Adrenal gland (tissue), 12 donors: ENCODE data around the gene EIF2AK3. TPM values are rescaled to one million over a fixed set of nuclear protein-coding genes. Genes with fewer than 3 reads are reported as not detected.

ENCODE experiments used
- DNase-seq, 7 donors: peaks; one replicate each; pipeline ENCODE4 v3.0.0-alpha.2; 2019 to 2020
- H3K27ac ChIP-seq, 5 donors: fragments of 200-600 bp; sonication (generic) in 4 of 5; 1 replicate in 3 of 5; 2 replicates in 2 of 5; pipeline versions ENCODE4 v1.5.1 to v1.8.0; 2016 to 2020; ENCODE audit warnings: mild to moderate bottlenecking in 1 of 5
- H3K27me3 ChIP-seq: fragments of 200-600 bp; 2 replicates; pipeline ENCODE4 v1.8.0; 2021
- H3K36me3 ChIP-seq, 2 donors: fragments of 200-600 bp; replicated peaks in 1 of 2; 1 replicate in 1 of 2; 2 replicates in 1 of 2; pipeline versions ENCODE4 v1.5.1 to v1.8.0; 2018 to 2022
- H3K4me1 ChIP-seq, 2 donors: fragments of 200-600 bp; replicated peaks in 1 of 2; 1 replicate in 1 of 2; 2 replicates in 1 of 2; pipeline versions ENCODE4 v1.5.1 to v1.8.0; 2018 to 2021
- H3K4me3 ChIP-seq, 4 donors: fragments of 200-600 bp; sonication (generic) in 3 of 4; one replicate each; pipeline ENCODE4 v1.5.1; 2016 to 2018
- H3K9me3 ChIP-seq, 3 donors: fragments of 200-600 bp; sonication (generic) in 1 of 3; replicated peaks in 1 of 3; 1 replicate in 2 of 3; 2 replicates in 1 of 3; pipeline versions ENCODE4 v1.5.1 to v1.8.0; 2016 to 2021
- POLR2A ChIP-seq, 2 donors: fragments of 450-650 bp; IDR thresholded peaks; one replicate each; pipeline ENCODE4 v1.6.1; 2017; ENCODE audit warnings: antibody characterized with exemption in 2 of 2, mild to moderate bottlenecking in 2 of 2, moderate library complexity in 1 of 2
- WGBS, 4 donors: extraction: QIAGEN DNeasy Blood & Tissue Kit in 2 of 4; methylation state at CpG; one replicate each; pipeline versions ENCODE4 v1.1.5 to v1.1.7; 2013 to 2017; 5-methylcytosine and 5-hydroxymethylcytosine counted together
- intact Hi-C, 2 donors: fragments of 100-400 bp; cut with DNase I; formaldehyde crosslinking; loops; one replicate each; pipeline versions ENCODE4 v1.14.1 to v1.15.0; 2022 to 2023
- polyA plus RNA-seq, 3 donors: library from polyadenylated mRNA; stranded (reverse); fragments of 200-250 nt in 2 of 3; fragments of 350-450 nt in 1 of 3; fragmentation: Illumina TruSeq in 1 of 3; extraction: RNeasy Lipid Tissue Mini Kit (QIAGEN cat#74804) in 1 of 3; gene quantifications; one replicate each; pipeline ENCODE4 v1.2.3, GENCODE V29; 2013 to 2014
- total RNA-seq, 9 donors: library from RNA; depleted of rRNA in 4 of 9; stranded (reverse); fragments of >200 nt in 4 of 9; fragments of 120-200 nt in 1 of 9; fragmentation: NEBNext Ultra II Directional in 1 of 9; extraction: Animal tissue kit (Norgen Biotek cat#: 25700) in 1 of 9; gene quantifications; one replicate each; pipeline versions ENCODE4 v1.1.0 to v1.2.4, GENCODE V29; 2013 to 2023
- TF ChIP-seq, protein P1 (sequence below), 6 experiments: fragments of 450-650 bp in 4 of 6; fragments of 200-600 bp in 2 of 6; sonication (generic) in 1 of 6; IDR thresholded peaks; 1 replicate in 5 of 6; 2 replicates in 1 of 6; pipeline versions ENCODE4 v1.5.1 to v1.8.0; 2016 to 2021; ENCODE audit warnings: antibody characterized with exemption in 6 of 6, mild to moderate bottlenecking in 2 of 6, moderate library complexity in 1 of 6
- donor health status: healthy with polysubstance abuse.
- donor health status: Bipolar disorder and iron deficiency.
- donor health status: DM: yes; HTN: yes; CAD: no.
- donor health status: DM: no; HTN: no; CAD: no.
- donor health status: DM: no; HTN: no; CAD: no.
- donor health status: DM: yes; HTN: yes; CAD: no.

The EIF2AK3 gene
- total and polyA plus RNA-seq, 12 donors = 3.6 to 89.6 (median 21.3) TPM

DNA sequence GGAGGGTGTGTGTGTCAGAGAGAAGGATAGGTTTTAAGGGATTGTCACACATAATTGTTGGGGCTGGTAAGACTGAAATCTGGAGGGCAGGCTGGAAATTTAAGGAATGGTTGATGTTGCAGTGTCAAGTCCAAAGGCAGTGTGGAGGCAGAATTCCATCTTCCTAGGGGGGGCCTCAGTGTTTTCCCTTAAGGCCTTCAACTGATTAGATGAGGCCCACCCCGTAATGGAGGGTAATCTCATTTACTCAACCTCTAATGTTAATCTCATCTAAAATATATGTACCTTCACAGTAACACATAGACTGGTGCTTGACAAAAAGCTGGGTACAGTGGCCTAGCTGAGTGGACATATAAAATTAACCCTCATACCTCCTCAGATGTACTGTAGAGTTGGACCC lies 33.4 kb upstream of the EIF2AK3 start:
- H3K36me3 ChIP-seq = no peaks in the 10 kb centered on the region
- no peak overlapping the region for H3K27ac ChIP-seq
- no peaks in the 10 kb centered on the region for H3K9me3 ChIP-seq
- intact Hi-C loops = no loop called here
- H3K27me3 ChIP-seq = no peaks in the 10 kb centered on the region
- WGBS, 4 donors = 73 to 100% (median 94%) methylated on average over 1 of the region's 1 CpG
- no peak overlapping the region for H3K4me3 ChIP-seq
- no peak for DNase-seq
- peaks cover 11 to 20% of the 10 kb centered on the region in 2 donors for H3K4me1 ChIP-seq
- TF ChIP-seq POLR2A (IDR thresholded peaks at IDR 0.05) = no peak
- TF ChIP-seq, protein P1, sequence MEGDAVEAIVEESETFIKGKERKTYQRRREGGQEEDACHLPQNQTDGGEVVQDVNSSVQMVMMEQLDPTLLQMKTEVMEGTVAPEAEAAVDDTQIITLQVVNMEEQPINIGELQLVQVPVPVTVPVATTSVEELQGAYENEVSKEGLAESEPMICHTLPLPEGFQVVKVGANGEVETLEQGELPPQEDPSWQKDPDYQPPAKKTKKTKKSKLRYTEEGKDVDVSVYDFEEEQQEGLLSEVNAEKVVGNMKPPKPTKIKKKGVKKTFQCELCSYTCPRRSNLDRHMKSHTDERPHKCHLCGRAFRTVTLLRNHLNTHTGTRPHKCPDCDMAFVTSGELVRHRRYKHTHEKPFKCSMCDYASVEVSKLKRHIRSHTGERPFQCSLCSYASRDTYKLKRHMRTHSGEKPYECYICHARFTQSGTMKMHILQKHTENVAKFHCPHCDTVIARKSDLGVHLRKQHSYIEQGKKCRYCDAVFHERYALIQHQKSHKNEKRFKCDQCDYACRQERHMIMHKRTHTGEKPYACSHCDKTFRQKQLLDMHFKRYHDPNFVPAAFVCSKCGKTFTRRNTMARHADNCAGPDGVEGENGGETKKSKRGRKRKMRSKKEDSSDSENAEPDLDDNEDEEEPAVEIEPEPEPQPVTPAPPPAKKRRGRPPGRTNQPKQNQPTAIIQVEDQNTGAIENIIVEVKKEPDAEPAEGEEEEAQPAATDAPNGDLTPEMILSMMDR (IDR thresholded peaks at IDR 0.05) = no peak

DNA sequence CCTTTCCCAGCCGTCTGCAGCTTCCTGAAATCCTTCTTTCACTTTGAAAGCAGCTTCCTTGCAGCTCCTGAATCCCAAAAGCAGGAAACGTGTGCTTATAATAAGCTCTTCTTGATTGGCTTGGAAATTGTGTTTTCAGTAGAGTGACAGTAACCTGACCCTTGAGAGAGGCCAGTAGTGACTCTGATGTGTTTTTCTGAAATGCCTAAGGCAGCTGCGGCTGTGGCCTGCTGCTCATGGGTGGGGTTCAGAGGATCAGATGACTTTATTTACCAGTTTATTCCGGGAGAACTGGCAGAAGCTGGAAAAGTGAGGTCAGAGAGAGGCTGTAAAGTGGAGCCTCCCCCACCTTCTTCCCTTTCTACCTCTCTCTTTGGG lies 32.3 kb upstream of the EIF2AK3 start:
- no peak for DNase-seq
- TF ChIP-seq, protein P1 (IDR thresholded peaks at IDR 0.05) = no peak
- TF ChIP-seq POLR2A (IDR thresholded peaks at IDR 0.05) = no peak
- WGBS, 4 donors = 44 to 68% (median 55%) methylated on average over 4 of the region's 4 CpGs
- Histone ChIP-seq H3K4me1 (peaks cover 11 to 20% of the 10 kb centered on the region in 2 donors), H3K9me3 (no peaks in the 10 kb centered on the region), H3K36me3 (no peaks in the 10 kb centered on the region), H3K4me3 (no peak overlapping the region), H3K27ac (peak overlapping the region in 4 of 5 donors; percentile 76 to 91 (median 79)), H3K27me3 (no peaks in the 10 kb centered on the region)
- intact Hi-C loops = no loop called here

DNA sequence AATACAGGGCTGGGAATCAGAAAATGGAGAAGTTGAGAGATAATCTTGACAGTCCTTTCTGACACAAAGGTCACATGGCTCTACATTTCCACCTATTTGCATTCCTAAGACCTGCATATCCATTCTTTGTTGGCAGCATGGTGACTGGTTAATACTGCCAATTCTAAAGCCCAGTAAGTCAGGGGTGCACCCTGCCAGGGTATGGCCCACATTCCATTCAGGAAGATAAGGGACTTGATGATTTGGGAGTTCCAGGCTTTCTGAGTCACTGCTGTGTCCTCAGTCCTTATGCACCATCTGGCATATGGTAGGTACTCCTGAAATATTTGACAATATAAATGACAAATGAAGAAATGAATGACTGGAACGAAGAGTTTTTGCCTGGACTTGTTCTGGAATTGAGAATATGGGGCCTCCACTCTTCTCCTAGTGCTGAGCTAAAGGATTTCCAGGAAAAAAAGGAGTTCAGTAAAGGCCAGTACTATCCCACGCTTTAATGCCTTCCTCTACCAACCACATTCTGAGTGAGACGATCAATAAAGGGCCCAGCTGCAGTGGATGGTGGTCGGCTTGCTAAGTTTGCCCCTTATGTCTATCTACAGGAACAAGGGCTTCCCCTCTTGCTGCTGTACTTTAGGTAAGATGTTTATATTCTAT lies 31.7 kb upstream of the EIF2AK3 start:
- Histone ChIP-seq H3K4me3 (no peak overlapping the region), H3K4me1 (peaks cover 11 to 20% of the 10 kb centered on the region in 2 donors), H3K27me3 (no peaks in the 10 kb centered on the region), H3K27ac (peak overlapping the region; percentile 28 to 91 (median 79)), H3K9me3 (no peaks in the 10 kb centered on the region), H3K36me3 (no peaks in the 10 kb centered on the region)
- intact Hi-C loops = no loop called here
- no peak for TF ChIP-seq POLR2A (IDR thresholded peaks at IDR 0.05)
- TF ChIP-seq, protein P1 (IDR thresholded peaks at IDR 0.05) = no peak
- peak in 6 of 7 donors; percentile 48 to 73 (median 62) for DNase-seq
- 64 to 80% (median 69%) methylated on average over 4 of the region's 4 CpGs for WGBS, 4 donors

DNA sequence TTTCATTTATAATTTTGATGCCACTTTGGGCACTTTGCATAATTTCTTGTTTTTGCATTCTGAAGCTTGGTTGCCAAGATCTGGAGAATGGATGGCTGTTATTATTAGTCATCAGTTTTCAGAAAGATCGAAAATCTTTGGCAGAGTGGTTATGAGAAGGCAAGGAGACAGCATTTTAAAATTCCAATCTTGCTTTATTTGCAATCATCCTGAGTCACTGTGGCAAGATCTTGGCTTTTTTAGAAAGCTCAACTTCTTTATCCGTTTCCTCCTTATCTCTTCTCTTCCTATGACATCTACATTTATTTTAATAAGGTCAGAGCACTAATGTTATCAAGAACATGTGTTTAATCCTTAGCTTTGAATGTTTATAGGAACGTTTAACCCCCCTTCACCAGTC lies 31.1 kb upstream of the EIF2AK3 start:
- TF ChIP-seq, protein P1 (IDR thresholded peaks at IDR 0.05) = no peak
- TF ChIP-seq POLR2A (IDR thresholded peaks at IDR 0.05) = no peak
- intact Hi-C loops = no loop called here
- Histone ChIP-seq H3K36me3 (no peaks in the 10 kb centered on the region), H3K27ac (peak overlapping the region; percentile 28 to 91 (median 79)), H3K9me3 (no peaks in the 10 kb centered on the region), H3K4me3 (no peak overlapping the region), H3K4me1 (peaks cover 11 to 20% of the 10 kb centered on the region in 2 donors), H3K27me3 (no peaks in the 10 kb centered on the region)
- WGBS, 4 donors = 14 to 21% (median 18%) methylated on average over 3 of the region's 3 CpGs
- no peak for DNase-seq
